ENCODE results near the gene ENTHD1.

The ENTHD1 gene

DNA sequence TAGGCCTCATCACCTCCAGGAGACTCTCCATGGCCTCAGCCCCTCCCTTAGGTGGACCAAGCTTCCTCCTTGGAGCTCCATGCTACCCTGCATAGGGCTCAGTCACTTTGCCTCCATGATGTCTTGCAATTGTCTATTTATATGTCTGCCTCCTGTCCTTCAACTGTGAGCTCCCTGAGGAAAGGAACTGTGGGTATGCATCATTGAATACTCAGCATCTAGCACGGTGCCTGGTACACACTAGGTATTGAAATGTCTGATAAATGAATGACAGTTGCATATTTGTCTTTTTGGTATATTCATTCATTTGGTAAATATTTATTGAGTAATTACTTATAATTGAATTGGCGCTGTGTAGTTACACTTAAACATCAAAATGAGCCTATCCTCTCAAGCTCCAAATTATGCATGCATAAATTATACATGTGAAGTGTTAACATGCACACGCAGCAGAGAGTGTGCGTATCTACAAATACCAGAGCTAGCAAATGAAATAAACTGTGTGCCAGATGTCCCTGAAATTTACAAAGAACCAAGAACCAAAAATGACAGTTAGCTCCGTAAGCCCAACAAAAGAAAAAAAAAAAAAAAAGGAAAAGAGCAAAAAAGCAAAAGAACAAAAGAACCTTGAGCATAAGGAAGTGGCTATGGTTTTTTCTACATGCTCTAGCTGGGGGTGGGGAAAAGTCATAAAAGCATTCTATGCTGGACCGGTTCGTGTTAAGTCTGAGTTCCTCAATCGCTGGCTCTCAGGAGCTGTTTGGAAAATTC lies 32.5 kb upstream of the ENTHD1 start:
- no peak overlapping the region for H3K4me3 ChIP-seq (ENCODE audit: low read depth, low read length)
- no peak for DNase-seq (ENCODE audit: low read depth)

DNA sequence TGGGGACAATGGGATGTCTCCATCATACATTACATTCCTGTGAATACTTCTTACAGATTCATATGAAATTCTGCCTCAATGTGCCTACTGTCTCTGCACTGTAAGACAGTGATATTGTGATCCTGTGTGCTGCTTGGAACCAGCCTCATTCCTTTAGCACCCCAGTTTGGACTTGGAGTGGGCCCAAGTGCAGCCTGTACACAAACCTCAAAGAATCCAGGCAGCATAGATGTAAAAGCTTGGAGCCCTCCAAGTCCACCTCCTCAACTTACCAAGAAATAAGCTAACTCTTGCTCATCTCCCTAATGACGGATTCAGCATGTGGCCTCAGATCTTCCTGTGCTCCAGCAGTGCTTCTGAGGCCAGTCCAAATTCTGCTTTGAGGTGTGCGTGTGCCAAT lies 31.7 kb upstream of the ENTHD1 start:
- DNase-seq (ENCODE audit: low read depth) = no peak
- TF ChIP-seq, protein P1, sequence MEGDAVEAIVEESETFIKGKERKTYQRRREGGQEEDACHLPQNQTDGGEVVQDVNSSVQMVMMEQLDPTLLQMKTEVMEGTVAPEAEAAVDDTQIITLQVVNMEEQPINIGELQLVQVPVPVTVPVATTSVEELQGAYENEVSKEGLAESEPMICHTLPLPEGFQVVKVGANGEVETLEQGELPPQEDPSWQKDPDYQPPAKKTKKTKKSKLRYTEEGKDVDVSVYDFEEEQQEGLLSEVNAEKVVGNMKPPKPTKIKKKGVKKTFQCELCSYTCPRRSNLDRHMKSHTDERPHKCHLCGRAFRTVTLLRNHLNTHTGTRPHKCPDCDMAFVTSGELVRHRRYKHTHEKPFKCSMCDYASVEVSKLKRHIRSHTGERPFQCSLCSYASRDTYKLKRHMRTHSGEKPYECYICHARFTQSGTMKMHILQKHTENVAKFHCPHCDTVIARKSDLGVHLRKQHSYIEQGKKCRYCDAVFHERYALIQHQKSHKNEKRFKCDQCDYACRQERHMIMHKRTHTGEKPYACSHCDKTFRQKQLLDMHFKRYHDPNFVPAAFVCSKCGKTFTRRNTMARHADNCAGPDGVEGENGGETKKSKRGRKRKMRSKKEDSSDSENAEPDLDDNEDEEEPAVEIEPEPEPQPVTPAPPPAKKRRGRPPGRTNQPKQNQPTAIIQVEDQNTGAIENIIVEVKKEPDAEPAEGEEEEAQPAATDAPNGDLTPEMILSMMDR (IDR thresholded peaks at IDR 0.05; ENCODE audit: insufficient read depth, low read depth, low read length, missing control alignments) = no peak
- H3K4me3 ChIP-seq (ENCODE audit: low read depth, low read length) = no peak overlapping the region

More for the DNA sequence above, 32.5 kb upstream of the ENTHD1 start:
- TF ChIP-seq, protein P1 (IDR thresholded peaks at IDR 0.05; ENCODE audit: insufficient read depth, low read depth, low read length, missing control alignments) = no peak

DNA sequence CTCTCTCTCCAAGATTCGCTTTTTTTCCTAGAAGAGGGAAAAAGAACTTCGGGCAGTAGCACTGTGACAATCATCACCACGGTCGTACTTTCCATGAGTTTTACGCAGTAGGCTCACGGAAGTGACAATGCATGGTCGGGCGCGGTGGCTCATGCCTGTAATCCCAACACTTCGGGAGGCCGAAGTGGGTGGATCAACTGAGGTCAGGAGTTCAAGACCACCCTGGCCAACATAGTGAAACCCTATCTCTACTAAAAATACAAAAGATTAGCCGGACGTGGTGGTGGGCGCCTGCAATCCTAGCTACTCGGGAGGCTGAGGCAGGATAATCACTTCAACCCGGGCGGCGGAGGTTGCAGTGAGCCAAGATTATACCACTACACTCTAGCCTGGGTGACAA lies 30.7 kb upstream of the ENTHD1 start:
- DNase-seq (ENCODE audit: low read depth) = no peak
- TF ChIP-seq, protein P1 (IDR thresholded peaks at IDR 0.05; ENCODE audit: insufficient read depth, low read depth, low read length, missing control alignments) = no peak
- no peak overlapping the region for H3K4me3 ChIP-seq (ENCODE audit: low read depth, low read length)

DNA sequence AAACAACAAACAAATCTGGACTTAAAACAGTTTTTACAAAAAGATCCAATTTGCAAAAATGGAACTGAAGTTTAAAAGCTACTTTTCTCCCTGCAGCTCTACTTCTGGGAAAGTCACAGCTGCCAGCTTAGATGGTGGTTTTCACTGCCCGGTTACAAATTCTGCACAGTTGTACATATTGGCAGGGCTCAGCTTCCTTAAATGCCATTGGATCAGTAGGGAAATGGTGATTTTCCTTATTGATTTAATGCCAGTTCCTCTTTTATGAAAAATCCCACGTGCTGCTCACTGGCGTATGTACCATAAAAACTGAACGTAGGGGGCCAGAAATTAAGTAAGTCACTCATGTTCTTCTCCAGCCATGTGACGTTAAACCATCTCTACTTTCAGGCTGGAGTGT lies 30.1 kb upstream of the ENTHD1 start:
- no peak overlapping the region for H3K4me3 ChIP-seq (ENCODE audit: low read depth, low read length)
- TF ChIP-seq, protein P1 (IDR thresholded peaks at IDR 0.05; ENCODE audit: insufficient read depth, low read depth, low read length, missing control alignments) = no peak
- no peak for DNase-seq (ENCODE audit: low read depth)

DNA sequence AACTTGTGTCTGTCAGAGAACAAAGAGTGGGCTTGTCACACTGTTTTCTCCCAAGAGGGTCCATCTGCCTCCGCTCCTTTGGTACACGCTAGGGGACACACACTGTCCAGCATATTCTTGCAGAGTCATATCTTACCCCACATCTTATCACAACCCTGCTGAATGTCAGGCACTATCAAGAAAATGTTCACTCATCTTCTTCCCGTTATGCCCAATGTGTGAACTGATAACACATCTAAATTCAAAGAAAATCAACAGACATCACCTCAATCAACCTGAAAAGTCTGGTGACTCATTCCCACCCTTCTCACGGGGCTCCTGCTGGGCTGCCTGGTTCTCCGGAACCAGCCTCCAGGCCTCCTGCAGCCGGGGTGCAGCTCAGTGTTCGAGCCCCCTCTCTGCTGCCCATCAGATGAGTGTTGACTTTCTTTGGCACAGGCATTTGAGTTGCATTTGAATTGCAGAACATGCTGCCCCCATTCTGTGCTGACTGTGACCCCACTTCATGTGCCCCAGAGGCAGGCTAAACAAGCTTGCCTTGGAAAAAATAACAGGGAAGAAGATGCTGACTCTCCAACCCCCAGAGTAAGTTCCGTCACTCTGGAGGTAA lies 26.7 kb upstream of the ENTHD1 start:
- TF ChIP-seq, protein P1 (IDR thresholded peaks at IDR 0.05; ENCODE audit: insufficient read depth, low read depth, low read length, missing control alignments) = no peak
- H3K4me3 ChIP-seq (ENCODE audit: low read depth, low read length) = no peak overlapping the region
- no peak for DNase-seq (ENCODE audit: low read depth)

DNA sequence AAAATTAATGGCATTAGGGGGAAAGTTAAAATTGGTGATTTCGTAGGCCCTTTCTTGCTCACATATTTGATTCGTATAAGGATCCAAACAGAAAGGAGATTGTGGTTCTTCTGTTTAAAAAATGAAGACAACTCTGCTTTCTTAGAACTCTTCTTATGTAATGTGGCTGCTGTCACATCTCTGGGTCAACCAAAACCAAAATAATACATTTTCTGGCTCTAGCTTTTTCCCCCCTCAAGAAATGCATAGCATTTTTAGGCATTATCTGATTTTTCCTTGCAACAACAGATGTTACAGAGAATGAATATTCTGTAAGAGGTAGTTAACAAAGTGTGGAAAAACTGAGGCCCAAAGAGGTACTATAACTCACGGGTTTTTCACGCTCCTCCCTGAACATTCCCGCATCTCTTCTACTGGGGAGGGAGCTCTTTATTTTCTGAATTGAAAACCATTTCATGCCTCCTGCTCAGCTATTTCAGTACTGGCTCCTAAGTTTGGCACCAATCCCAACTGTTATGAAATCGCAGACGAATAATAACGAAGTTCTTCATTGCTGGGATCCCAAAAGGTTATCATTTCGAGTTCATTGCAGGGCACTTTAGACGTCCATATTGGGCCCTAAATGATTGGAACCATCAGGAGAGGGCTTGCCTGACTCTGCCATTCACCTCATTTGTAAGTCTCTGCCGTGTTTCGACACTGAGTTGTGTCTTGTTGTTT lies 24.4 kb upstream of the ENTHD1 start:
- no peak for DNase-seq (ENCODE audit: low read depth)
- TF ChIP-seq, protein P1 (IDR thresholded peaks at IDR 0.05; ENCODE audit: insufficient read depth, low read depth, low read length, missing control alignments) = no peak
- H3K4me3 ChIP-seq (ENCODE audit: low read depth, low read length) = no peak overlapping the region
